GM12872 (cell line): ENCODE measurements around the gene SPATA17.

ENCODE experiments used
- TF ChIP-seq, protein P1 (sequence below): IDR thresholded peaks from 3 replicates; pipeline ENCODE4 v1.5.1; 2011; ENCODE audit warnings: low read depth, mild to moderate bottlenecking, low read length, moderate library complexity; ENCODE audit not compliant: insufficient read depth

The SPATA17 gene

DNA sequence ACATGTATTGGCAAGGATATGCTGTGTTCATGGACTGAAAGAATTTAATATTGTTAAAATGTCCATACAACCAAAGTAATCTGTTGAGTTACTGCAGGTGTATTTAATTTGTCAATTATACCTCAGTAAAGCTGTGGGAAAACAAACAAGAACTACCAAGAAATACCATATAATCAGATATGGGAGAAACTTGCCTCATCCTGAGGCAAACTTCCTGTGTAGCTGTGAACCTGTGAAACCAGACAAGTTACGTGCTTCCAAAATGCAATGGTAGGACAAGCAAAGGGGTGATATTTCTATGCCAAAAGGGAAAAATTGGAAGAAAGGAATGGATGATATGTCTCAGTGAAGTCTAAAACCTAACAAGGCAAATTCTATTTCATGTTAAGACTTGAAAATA lies 174.6 kb downstream of the SPATA17 start:
- TF ChIP-seq, protein P1, sequence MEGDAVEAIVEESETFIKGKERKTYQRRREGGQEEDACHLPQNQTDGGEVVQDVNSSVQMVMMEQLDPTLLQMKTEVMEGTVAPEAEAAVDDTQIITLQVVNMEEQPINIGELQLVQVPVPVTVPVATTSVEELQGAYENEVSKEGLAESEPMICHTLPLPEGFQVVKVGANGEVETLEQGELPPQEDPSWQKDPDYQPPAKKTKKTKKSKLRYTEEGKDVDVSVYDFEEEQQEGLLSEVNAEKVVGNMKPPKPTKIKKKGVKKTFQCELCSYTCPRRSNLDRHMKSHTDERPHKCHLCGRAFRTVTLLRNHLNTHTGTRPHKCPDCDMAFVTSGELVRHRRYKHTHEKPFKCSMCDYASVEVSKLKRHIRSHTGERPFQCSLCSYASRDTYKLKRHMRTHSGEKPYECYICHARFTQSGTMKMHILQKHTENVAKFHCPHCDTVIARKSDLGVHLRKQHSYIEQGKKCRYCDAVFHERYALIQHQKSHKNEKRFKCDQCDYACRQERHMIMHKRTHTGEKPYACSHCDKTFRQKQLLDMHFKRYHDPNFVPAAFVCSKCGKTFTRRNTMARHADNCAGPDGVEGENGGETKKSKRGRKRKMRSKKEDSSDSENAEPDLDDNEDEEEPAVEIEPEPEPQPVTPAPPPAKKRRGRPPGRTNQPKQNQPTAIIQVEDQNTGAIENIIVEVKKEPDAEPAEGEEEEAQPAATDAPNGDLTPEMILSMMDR: no peak

DNA sequence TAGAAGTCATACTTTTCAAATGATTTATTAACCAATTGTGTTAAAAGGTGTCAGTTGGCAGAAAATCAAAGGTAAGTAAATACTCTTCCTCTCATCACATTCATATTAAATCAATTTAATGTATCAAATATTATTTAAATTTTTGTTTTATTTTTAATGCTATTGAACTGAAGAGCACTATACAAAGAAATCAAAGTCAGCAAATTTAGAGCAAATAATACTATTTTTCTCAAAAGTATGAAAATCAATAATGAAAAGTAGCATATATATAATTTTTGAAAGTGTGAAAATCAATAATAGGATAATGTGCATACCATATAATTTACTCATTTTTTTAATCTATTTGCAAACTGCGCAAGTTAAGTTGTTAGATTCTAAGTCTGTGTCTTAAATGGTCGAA lies 181.0 kb downstream of the SPATA17 start:
- TF ChIP-seq, protein P1: no peak

DNA sequence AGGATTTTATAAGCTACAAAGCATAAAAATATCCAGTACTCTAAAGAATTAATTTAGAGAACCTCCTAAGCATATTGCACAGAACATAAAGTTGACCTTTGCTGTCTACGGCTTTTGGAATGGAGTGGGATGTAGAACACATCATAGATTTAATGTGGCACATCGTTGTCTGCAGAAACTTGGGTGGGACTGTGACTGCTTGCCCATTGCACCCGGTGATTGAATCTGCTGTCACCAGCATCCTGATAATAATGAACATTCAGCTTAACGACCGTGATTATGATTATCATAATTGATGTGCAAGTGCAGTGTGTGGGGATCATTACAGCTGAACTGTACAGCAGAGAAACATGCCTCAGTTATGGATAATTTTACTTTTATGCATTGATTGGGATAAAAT lies 181.9 kb downstream of the SPATA17 start:
- TF ChIP-seq, protein P1: no peak

- TF ChIP-seq, protein P1: no peak
Measured at GRCh38 chr1:217837691-217838090, 206.5 kb downstream of the SPATA17 start.

GRCh38 chr1:217839161-217839560 lies 208.0 kb downstream of the SPATA17 start:
- TF ChIP-seq, protein P1: no peak

DNA sequence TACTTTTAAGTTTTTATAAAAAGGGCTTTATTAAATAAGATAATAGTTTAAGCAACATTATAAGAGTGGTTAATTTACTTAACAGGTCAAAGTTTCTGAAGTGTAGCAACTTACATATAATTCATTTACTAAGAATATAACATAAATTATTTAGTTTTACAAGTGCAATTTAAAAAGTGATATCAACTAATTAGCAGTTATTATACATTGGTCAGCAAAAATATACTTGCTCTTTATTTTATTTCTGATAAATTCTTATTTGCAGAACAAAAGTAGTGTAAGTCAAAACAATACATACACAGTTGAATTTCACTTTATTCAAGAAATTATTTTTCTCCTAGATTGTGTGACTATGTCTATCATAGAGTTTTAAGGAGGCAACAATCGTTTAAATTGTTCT lies 215.6 kb downstream of the SPATA17 start:
- TF ChIP-seq, protein P1: no peak

DNA sequence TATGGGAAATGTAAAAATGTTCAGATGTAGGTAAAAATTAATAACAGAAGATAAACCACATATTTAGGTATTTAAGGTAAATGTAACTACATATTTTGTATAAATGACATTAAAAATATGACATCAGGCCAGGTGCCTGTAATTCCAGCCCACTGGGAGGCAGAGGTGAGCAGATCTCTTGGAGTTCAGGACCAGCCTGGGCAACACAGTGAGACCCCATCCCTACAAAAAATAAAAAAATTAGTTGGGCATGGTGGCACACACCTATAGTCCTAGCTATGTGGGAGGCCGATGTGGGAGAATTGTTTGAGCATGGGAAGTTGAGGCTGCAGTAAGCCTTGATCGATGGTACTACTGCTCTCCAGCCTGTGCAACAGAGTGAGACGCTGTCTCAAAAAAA lies 216.5 kb downstream of the SPATA17 start:
- TF ChIP-seq, protein P1: no peak
